Dendritic cell treated with granulocyte-macrophage colony-stimulating factor and Interleukin-4, amounts not matched to agents 40 ng/mL and 50 ng/mL, for 4 days (primary cell): Measurements from ENCODE around the gene GK.
"Not testable (repeated sequence)": the region's sequence is repeated elsewhere in the genome, so short reads cannot be mapped to it uniquely, and the experiment has no call there.

Experiments
- H3K27ac Mint-ChIP-seq: one replicate; pipeline ENCODE4 v1.8.0; 2022; ENCODE audit warnings: mild to moderate bottlenecking, mixed read lengths
- H3K27me3 Mint-ChIP-seq: one replicate; pipeline ENCODE4 v1.8.0; 2022; ENCODE audit warnings: mild to moderate bottlenecking, mixed read lengths
- H3K36me3 Mint-ChIP-seq: one replicate; pipeline ENCODE4 v1.8.0; 2022; ENCODE audit warnings: low read depth, mixed read lengths
- H3K4me1 Mint-ChIP-seq: one replicate; pipeline ENCODE4 v1.8.0; 2022; ENCODE audit warnings: low read depth, mixed read lengths
- H3K4me3 Mint-ChIP-seq: one replicate; pipeline ENCODE4 v1.8.0; 2022; ENCODE audit warnings: mild to moderate bottlenecking, moderate library complexity, mixed read lengths
- H3K9me3 Mint-ChIP-seq: one replicate; pipeline ENCODE4 v1.8.0; 2022; ENCODE audit warnings: mixed read lengths
- intact Hi-C: fragments of 100-400 bp; cut with micrococcal nuclease; formaldehyde crosslinking; loops from one replicate; pipeline ENCODE4 v1.15.0; 2022

Gene GK

GRCh38 chrX:30661228-30661627 lies 8.0 kb downstream of the GK start:
- Mint-ChIP-seq H3K27me3 (no peaks in the 10 kb centered on the region), H3K9me3 (no peaks in the 10 kb centered on the region), H3K27ac (peak overlapping the region; percentile 61), H3K4me1 (peaks cover 25% of the 10 kb centered on the region), H3K36me3 (peaks cover 17% of the 10 kb centered on the region), H3K4me3 (no peak overlapping the region)
- intact Hi-C loops: no loop called here

DNA sequence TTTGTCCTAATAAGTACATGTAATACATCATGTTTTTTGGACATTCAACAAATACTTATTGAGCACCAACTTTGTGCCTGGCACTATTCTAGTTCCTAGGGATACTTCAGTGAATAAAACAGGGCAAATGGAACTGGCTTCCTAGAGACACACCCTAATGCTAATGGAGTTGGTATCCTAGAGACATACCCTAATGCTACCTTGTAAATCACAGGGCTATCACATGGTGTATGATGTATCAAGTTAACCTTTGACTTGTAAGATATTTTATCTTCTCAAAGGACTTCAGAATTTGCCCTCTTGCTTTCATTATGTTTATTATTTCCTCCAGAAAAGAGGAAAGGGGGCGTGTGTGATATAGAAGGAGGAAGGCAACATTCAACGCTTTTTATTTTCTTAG lies 10.1 kb downstream of the GK start:
- H3K27ac Mint-ChIP-seq: no peak overlapping the region
- no peaks in the 10 kb centered on the region for H3K27me3 Mint-ChIP-seq
- peaks cover 23% of the 10 kb centered on the region for H3K36me3 Mint-ChIP-seq
- no peaks in the 10 kb centered on the region for H3K9me3 Mint-ChIP-seq
- H3K4me1 Mint-ChIP-seq: peaks cover 20% of the 10 kb centered on the region
- H3K4me3 Mint-ChIP-seq: no peak overlapping the region
- intact Hi-C loops: no loop called here

DNA sequence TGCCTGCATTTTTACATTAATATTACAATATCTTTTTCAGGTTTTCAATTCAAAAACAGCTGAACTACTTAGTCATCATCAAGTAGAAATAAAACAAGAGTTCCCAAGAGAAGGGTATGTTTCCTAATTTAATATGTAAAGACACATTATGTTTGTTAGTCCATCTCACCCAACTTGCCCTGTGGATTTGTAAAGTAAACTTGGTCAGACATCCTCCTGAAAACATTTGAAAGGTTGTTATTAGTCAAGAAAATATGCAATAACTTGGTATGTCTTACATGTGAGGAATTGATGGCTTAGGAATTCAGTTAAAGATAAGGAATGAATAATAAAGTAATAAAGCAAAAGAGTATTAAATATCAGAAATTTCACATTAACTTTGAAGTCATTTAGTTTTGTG lies 12.2 kb downstream of the GK start:
- Mint-ChIP-seq H3K4me1 (peaks cover 16% of the 10 kb centered on the region), H3K27ac (no peak overlapping the region)
- intact Hi-C loops: no loop called here

GRCh38 chrX:30666094-30666493 lies 12.9 kb downstream of the GK start:
- no peaks in the 10 kb centered on the region for H3K9me3 Mint-ChIP-seq
- intact Hi-C loops: no loop called here
- H3K4me3 Mint-ChIP-seq: no peak overlapping the region
- no peak overlapping the region for H3K27ac Mint-ChIP-seq
- peaks cover 41% of the 10 kb centered on the region for H3K36me3 Mint-ChIP-seq
- no peaks in the 10 kb centered on the region for H3K27me3 Mint-ChIP-seq
- H3K4me1 Mint-ChIP-seq: peaks cover 12% of the 10 kb centered on the region

More for the DNA sequence above, 12.2 kb downstream of the GK start:
- Mint-ChIP-seq H3K27me3 (no peaks in the 10 kb centered on the region), H3K4me3 (no peak overlapping the region), H3K9me3 (no peaks in the 10 kb centered on the region), H3K36me3 (peaks cover 42% of the 10 kb centered on the region)

- Mint-ChIP-seq H3K36me3 (peaks cover 49% of the 10 kb centered on the region), H3K27me3 (no peaks in the 10 kb centered on the region), H3K4me3 (no peak overlapping the region), H3K9me3 (no peaks in the 10 kb centered on the region), H3K4me1 (no peaks in the 10 kb centered on the region), H3K27ac (peak overlapping the region; percentile 14)
- intact Hi-C loops: no loop called here
Observed at GRCh38 chrX:30668581-30668980, 15.4 kb downstream of the GK start.

DNA sequence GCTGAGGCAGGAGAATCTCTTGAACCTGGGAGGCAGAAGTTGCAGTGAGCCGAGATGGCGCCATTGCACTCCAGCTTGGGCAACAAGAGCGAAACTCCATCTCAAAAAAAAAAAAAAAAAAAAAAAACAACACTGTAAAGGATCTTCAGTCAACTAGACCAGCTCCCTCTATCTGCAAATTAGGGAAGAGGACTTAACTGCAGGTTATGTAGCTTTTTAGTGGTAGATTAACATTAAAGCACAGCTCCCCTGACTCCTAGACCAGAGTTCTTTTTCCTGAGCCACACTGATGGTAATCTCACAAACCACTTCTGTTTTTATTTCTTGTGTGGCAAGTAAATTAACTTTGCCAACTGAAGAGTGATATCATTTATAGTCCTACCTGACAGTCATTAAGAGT lies 18.0 kb downstream of the GK start:
- not testable (repeated sequence) for H3K27me3 Mint-ChIP-seq, H3K4me3 Mint-ChIP-seq, H3K27ac Mint-ChIP-seq, H3K4me1 Mint-ChIP-seq, H3K9me3 Mint-ChIP-seq
- intact Hi-C loops: loop anchor here (5.0 kb wide), 1 partner anchor 34 kb away; no protein-coding TSS in a partner anchor
- H3K36me3 Mint-ChIP-seq: peaks cover 65% of the 10 kb centered on the region

DNA sequence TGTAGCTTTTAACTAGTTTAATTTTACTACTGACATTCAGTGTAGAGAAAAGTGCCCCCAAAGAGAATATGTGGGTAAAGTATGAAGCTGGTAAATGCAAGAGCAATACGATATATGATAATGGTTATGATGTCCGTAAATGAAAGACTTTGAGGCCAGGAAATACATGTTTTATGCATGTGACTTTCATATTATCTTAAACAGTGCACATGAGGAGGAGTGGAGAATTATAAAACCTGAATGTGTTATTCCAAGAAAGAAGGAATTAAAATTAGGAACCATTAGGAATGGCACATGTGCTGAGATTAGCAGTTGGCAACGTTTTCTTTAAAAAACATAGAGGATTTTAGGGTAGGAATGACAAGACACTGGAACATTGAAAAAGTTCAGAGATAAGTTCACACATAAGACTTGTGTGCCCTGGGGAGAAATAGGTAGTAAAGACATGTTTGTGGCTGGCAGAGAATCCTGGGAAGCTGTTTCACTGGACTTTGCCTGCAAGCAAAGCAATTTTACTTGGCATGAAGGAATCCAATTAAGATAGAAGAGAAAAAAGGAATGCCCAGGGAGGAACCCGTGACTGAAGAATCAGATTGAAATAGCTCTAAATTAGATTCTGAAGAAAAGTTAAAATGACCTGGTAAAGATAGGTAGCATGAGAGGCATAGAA lies 20.0 kb downstream of the GK start:
- Mint-ChIP-seq H3K4me1 (no peaks in the 10 kb centered on the region), H3K27me3 (no peaks in the 10 kb centered on the region), H3K4me3 (no peak overlapping the region), H3K9me3 (no peaks in the 10 kb centered on the region), H3K36me3 (peaks cover 73% of the 10 kb centered on the region), H3K27ac (no peak overlapping the region)
- intact Hi-C loops: loop anchor here (5.0 kb wide), 1 partner anchor 36 kb away; no protein-coding TSS in a partner anchor

DNA sequence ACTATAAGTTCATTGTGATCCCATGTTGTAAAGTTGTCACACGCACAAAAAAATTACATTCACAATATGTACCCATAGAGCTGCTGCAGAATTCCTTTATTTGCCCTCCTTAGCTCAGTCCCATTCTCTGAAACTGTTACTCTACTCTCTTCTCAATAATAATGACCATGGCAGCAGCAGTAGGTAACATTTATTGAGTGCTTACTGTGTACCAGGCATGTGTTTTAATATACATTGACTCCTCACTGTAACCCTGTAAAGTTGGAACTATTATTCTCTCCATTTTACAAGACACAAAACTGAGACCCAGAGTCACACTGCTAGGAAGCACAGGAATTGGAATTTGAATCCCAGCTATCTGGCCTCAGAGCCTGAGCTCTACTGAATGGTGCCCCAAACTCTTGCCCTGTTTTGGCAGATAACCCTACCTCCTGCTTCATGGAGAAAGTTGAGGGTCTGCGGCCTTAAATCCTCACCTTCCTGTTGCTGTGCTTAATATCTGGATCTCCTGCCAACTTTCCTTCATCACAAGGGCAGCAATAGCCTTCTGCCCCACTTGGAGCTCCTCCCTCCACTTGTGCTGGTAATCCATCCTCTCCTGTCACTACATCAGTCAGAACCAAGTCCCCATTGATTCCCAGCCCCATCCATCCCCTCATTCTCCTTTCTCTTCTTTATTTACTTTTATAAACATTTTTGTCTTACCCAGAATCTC lies 20.8 kb downstream of the GK start:
- H3K27me3 Mint-ChIP-seq: no peaks in the 10 kb centered on the region
- H3K4me1 Mint-ChIP-seq: no peaks in the 10 kb centered on the region
- H3K27ac Mint-ChIP-seq: peak overlapping the region; percentile 21
- intact Hi-C loops: loop anchor here (5.0 kb wide), 1 partner anchor 37 kb away; no protein-coding TSS in a partner anchor
- H3K4me3 Mint-ChIP-seq: no peak overlapping the region
- H3K9me3 Mint-ChIP-seq: no peaks in the 10 kb centered on the region
- H3K36me3 Mint-ChIP-seq: peaks cover 71% of the 10 kb centered on the region

GRCh38 chrX:30674799-30675198 lies 21.6 kb downstream of the GK start:
- Mint-ChIP-seq H3K9me3 (no peaks in the 10 kb centered on the region), H3K4me1 (no peaks in the 10 kb centered on the region), H3K4me3 (no peak overlapping the region), H3K36me3 (peaks cover 71% of the 10 kb centered on the region), H3K27ac (no peak overlapping the region), H3K27me3 (no peaks in the 10 kb centered on the region)
- intact Hi-C loops: loop anchor here (5.0 kb wide), 1 partner anchor 37 kb away; no protein-coding TSS in a partner anchor

- Mint-ChIP-seq H3K4me1 (peaks cover 5% of the 10 kb centered on the region), H3K27me3 (no peaks in the 10 kb centered on the region), H3K4me3 (no peak overlapping the region), H3K36me3 (peaks cover 69% of the 10 kb centered on the region), H3K9me3 (no peaks in the 10 kb centered on the region), H3K27ac (no peak overlapping the region)
- intact Hi-C loops: no loop called here
Observed at GRCh38 chrX:30679369-30679768, 26.1 kb downstream of the GK start.

DNA sequence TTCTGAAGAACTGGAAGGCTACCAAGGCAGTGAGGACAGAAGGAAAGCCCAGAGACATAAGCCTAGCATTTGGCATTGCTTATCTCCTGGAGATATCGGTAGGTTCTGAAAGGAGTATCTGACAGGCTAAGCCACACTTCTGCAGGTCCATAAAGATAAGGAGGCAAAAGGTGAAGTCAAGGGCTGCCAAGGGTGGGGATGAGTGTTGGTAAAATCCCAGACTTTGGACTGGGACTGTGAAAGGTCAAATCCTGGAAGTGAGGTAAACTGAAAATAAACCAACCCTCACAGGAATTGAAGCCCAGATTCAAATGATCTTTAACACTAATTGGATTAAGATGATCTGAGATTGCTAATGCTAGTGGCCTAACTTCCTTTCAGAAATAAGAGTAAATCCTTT lies 27.4 kb downstream of the GK start:
- intact Hi-C loops: no loop called here
- Mint-ChIP-seq H3K9me3 (no peaks in the 10 kb centered on the region), H3K36me3 (peaks cover 66% of the 10 kb centered on the region), H3K4me1 (peaks cover 5% of the 10 kb centered on the region), H3K27me3 (no peaks in the 10 kb centered on the region), H3K4me3 (no peak overlapping the region), H3K27ac (no peak overlapping the region)

GRCh38 chrX:30688641-30689040 lies 35.4 kb downstream of the GK start:
- no peak overlapping the region for H3K4me3 Mint-ChIP-seq
- H3K4me1 Mint-ChIP-seq: no peaks in the 10 kb centered on the region
- H3K27ac Mint-ChIP-seq: no peak overlapping the region
- no peaks in the 10 kb centered on the region for H3K27me3 Mint-ChIP-seq
- intact Hi-C loops: no loop called here
- no peaks in the 10 kb centered on the region for H3K9me3 Mint-ChIP-seq
- peaks cover 50% of the 10 kb centered on the region for H3K36me3 Mint-ChIP-seq

GRCh38 chrX:30689116-30689515 lies 35.9 kb downstream of the GK start:
- Mint-ChIP-seq H3K9me3 (no peaks in the 10 kb centered on the region), H3K36me3 (peaks cover 47% of the 10 kb centered on the region), H3K27ac (no peak overlapping the region), H3K27me3 (no peaks in the 10 kb centered on the region), H3K4me1 (no peaks in the 10 kb centered on the region), H3K4me3 (no peak overlapping the region)
- intact Hi-C loops: no loop called here

DNA sequence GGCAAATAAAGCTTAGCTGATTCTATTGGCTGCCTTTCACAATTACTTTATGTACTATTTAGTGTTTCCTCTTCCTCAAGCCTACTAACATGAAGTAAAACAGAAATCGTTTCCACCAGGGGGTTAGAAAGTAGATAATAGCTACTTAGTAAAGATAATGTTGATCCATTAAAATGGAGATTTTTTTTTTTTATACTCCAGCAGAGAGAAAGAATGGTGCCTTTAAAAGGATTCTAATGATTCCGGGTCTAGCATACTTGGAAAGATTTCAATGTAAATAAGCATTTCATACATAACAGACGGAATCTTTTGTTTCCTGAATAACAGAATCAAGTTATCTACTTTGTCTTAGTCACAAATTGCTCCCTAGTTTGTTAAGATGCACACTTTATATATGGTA lies 37.1 kb downstream of the GK start:
- intact Hi-C loops: no loop called here
- Mint-ChIP-seq H3K4me3 (no peak overlapping the region), H3K27me3 (no peaks in the 10 kb centered on the region), H3K4me1 (no peaks in the 10 kb centered on the region), H3K9me3 (no peaks in the 10 kb centered on the region), H3K36me3 (peaks cover 55% of the 10 kb centered on the region), H3K27ac (no peak overlapping the region)
